ENCODE measurements around the gene CALML3. TPM values are rescaled to one million over a fixed set of nuclear protein-coding genes. Genes with fewer than 3 reads are reported as not detected.

CALML3 gene
- total and polyA plus RNA-seq, 2 donors (not counting 3 experiments of a cell fraction or from before 2014, with no cell fraction given), result not detected

GRCh38 chr10:5545778-5546710 is 21.3 kb downstream of the CALML3 start:
- Histone ChIP-seq H4K20me1 (replicated peaks; ENCODE audit: control insufficient read depth, extremely low read depth, insufficient read depth, low read length) (no peaks in the 10 kb centered on the region), H3K9me3 (replicated peaks; ENCODE audit: control insufficient read depth, insufficient read depth, low read length) (no peaks in the 10 kb centered on the region), H3K4me2 (ENCODE audit: insufficient read depth, low read length) (peak overlapping the region; percentile 5), H3K9ac (replicated peaks; ENCODE audit: extremely low read depth, insufficient read depth, low read length) (peak overlapping the region; percentile 33), H3K79me2 (ENCODE audit: control insufficient read depth, insufficient read depth, low read length) (no peaks in the 10 kb centered on the region), H3K9me1 (replicated peaks; ENCODE audit: control insufficient read depth, extremely low read depth, insufficient read depth, low read length) (no peaks in the 10 kb centered on the region), H3K4me1 (ENCODE audit: control insufficient read depth, extremely low read depth, insufficient read depth, low read length) (peaks cover 42% of the 10 kb centered on the region), H3K4me3 (replicated peaks in 1 of 3; ENCODE audit: insufficient read depth in 1 of 3, low read depth in 1 of 3, low read length in 3 of 3) (no peak overlapping the region), H3K27me3 (ENCODE audit: control insufficient read depth in 2 of 2, insufficient read depth in 2 of 2, low read length in 2 of 2) (no peaks in the 10 kb centered on the region), H3K36me3 (ENCODE audit: control insufficient read depth in 2 of 2, extremely low read depth in 1 of 2, insufficient read depth in 2 of 2, low read length in 2 of 2) (no peaks in the 10 kb centered on the region), H2AFZ (ENCODE audit: low read depth, low read length) (peak overlapping the region; percentile 14), H3K27ac (ENCODE audit: insufficient read depth, low read depth, low read length) (peak overlapping the region; percentile 93)
- BruUV-seq (replicated peaks), result no TSS peak
- peak; percentile 95 for DNase-seq (ENCODE audit: low read depth, low spot score)
- ChIA-PET POLR2A (interaction anchor here (1.3 kb wide), 1 partner anchor 100 kb away, joined by 3 read pairs; no protein-coding TSS in a partner anchor), CTCF (interaction anchor here (0.6 to 5.3 kb wide), 6 partner anchors 7 to 104 kb away, joined by 3 to 49 read pairs (median 6); no protein-coding TSS in a partner anchor)
- peak; percentile 90 for FAIRE-seq
- TF ChIP-seq MAX (IDR thresholded peaks at IDR 0.05; ENCODE audit: insufficient read depth, insufficient read length) (no peak), GATA2 (IDR thresholded peaks at IDR 0.05; ENCODE audit: insufficient read depth, insufficient read length, low read depth, low read length) (peak; percentile 18), JUN (IDR thresholded peaks at IDR 0.05; ENCODE audit: borderline replicate concordance, insufficient read depth, insufficient read length, low read depth) (peak; percentile 64), POLR2AphosphoS5 (IDR thresholded peaks at IDR 0.05; ENCODE audit: insufficient read depth, low read depth, low read length) (peak; percentile 88), CTCF (IDR thresholded peaks at IDR 0.05; ENCODE audit: extremely low read depth in 1 of 2, insufficient read depth in 1 of 2, low read depth in 1 of 2, low read length in 2 of 2) (no peak), FOS (IDR thresholded peaks at IDR 0.05; ENCODE audit: borderline replicate concordance, insufficient read depth, low read length) (peak; percentile 74), MYC (IDR thresholded peaks at IDR 0.05; ENCODE audit: low read depth, low read length) (peak; percentile 87)
- intact Hi-C loops (cut with micrococcal nuclease), result loop anchor here (1.0 to 5.0 kb wide), 2 partner anchors 100 to 1176 kb away; no protein-coding TSS in a partner anchor
- dilution Hi-C loops (cut with MboI; ENCODE audit: extremely low pct_ligation_motif_present, low sequenced_read_pairs), result no loop called here
